HG02588 (cell line): ENCODE results near the gene CYREN.

Source experiments
- ATAC-seq: cut with Tn5 transposase; IDR thresholded peaks from one replicate; pipeline ENCODE4 v1.9.1; 2021; ENCODE audit warnings: mild to moderate bottlenecking, moderate library complexity; ENCODE audit not compliant: unreplicated experiment

CYREN gene

GRCh38 chr7:135197906-135198655 is 27.6 kb upstream of the CYREN start:
- ATAC-seq, result peak; percentile 22

- ATAC-seq, result peak; percentile 66
These were observed 26.8 kb upstream of the CYREN start for GRCh38 chr7:135197343-135197742.

GRCh38 chr7:135195968-135196629 is 25.6 kb upstream of the CYREN start:
- ATAC-seq, result no peak

- no peak for ATAC-seq
These were observed 24.6 kb upstream of the CYREN start for GRCh38 chr7:135195156-135195555.

GRCh38 chr7:135194494-135195095 is 24.1 kb upstream of the CYREN start:
- ATAC-seq, result no peak

GRCh38 chr7:135193615-135194081 is 23.1 kb upstream of the CYREN start:
- no peak for ATAC-seq

GRCh38 chr7:135192914-135193536 is 22.5 kb upstream of the CYREN start:
- ATAC-seq, result no peak

- no peak for ATAC-seq
These were observed 20.2 kb upstream of the CYREN start for GRCh38 chr7:135190703-135191102.

GRCh38 chr7:135189961-135190360 is 19.5 kb upstream of the CYREN start:
- no peak for ATAC-seq

GRCh38 chr7:135189221-135189662 is 18.7 kb upstream of the CYREN start:
- ATAC-seq, result no peak

GRCh38 chr7:135188298-135188984 is 17.9 kb upstream of the CYREN start:
- ATAC-seq, result peak; percentile 53

- ATAC-seq, result peak; percentile 45
These were observed 16.3 kb upstream of the CYREN start for GRCh38 chr7:135186841-135187253.

GRCh38 chr7:135186261-135186540 is 15.7 kb upstream of the CYREN start:
- no peak for ATAC-seq

- ATAC-seq, result no peak
These were observed 15.2 kb upstream of the CYREN start for GRCh38 chr7:135185471-135186260.

GRCh38 chr7:135184254-135184841 is 13.8 kb upstream of the CYREN start:
- ATAC-seq, result no peak

GRCh38 chr7:135183478-135183877 is 13.0 kb upstream of the CYREN start:
- no peak for ATAC-seq

- no peak for ATAC-seq
These were observed 11.6 kb upstream of the CYREN start for GRCh38 chr7:135181929-135182678.

GRCh38 chr7:135181261-135181928 is 10.9 kb upstream of the CYREN start:
- no peak for ATAC-seq

GRCh38 chr7:135180122-135180521 is 9.6 kb upstream of the CYREN start:
- ATAC-seq, result no peak
